Cardiac septum (tissue), 1 donor: ENCODE measurements around the gene MICU1. TPM values are rescaled to one million over a fixed set of nuclear protein-coding genes. Genes with fewer than 3 reads are reported as not detected.
"Not testable (repeated sequence)": the region's sequence is repeated elsewhere in the genome, so short reads cannot be mapped to it uniquely, and the experiment has no call there.

Experiments
- DNase-seq: peaks from one replicate; pipeline ENCODE4 v3.0.0-alpha.2; 2020; ENCODE audit warnings: low spot score
- intact Hi-C: fragments of 100-400 bp; cut with DNase I; formaldehyde crosslinking; loops from one replicate; pipeline ENCODE4 v1.14.0; 2022
- total RNA-seq: library from RNA; stranded (reverse); fragmentation: NEBNext Ultra II Directional; extraction: Animal tissue kit (Norgen Biotek cat#: 25700); gene quantifications from one replicate; pipeline ENCODE4 v1.2.1, GENCODE V29; 2021
- donor health status: DM: no; HTN: no; CAD: no.

MICU1 gene
- total RNA-seq, 1 donor from 2014 or later, result 43.2 TPM

GRCh38 chr10:72573079-72573478 is 52.8 kb downstream of the MICU1 start:
- intact Hi-C loops, result no loop called here
- no peak for DNase-seq

GRCh38 chr10:72567889-72568640 is 57.8 kb downstream of the MICU1 start:
- intact Hi-C loops, result no loop called here
- no peak for DNase-seq

GRCh38 chr10:72567421-72567820 is 58.5 kb downstream of the MICU1 start:
- intact Hi-C loops, result no loop called here
- no peak for DNase-seq

- intact Hi-C loops, result no loop called here
These were observed 61.3 kb downstream of the MICU1 start for GRCh38 chr10:72564596-72564995.

GRCh38 chr10:72563327-72563932 is 62.4 kb downstream of the MICU1 start:
- no peak for DNase-seq
- intact Hi-C loops, result no loop called here

More at GRCh38 chr10:72564596-72564995, 61.3 kb downstream of the MICU1 start:
- no peak for DNase-seq

- DNase-seq, result no peak
- intact Hi-C loops, result no loop called here
These were observed 64.1 kb downstream of the MICU1 start for GRCh38 chr10:72561745-72562166.

- intact Hi-C loops, result no loop called here
- no peak for DNase-seq
These were observed 68.5 kb downstream of the MICU1 start for GRCh38 chr10:72557362-72557761.

- intact Hi-C loops, result no loop called here
- DNase-seq, result no peak
These were observed 73.0 kb downstream of the MICU1 start for GRCh38 chr10:72552857-72553256.

GRCh38 chr10:72550239-72550638 is 75.6 kb downstream of the MICU1 start:
- no peak for DNase-seq
- intact Hi-C loops, result no loop called here

GRCh38 chr10:72545546-72545945 is 80.3 kb downstream of the MICU1 start:
- intact Hi-C loops, result no loop called here
- no peak for DNase-seq

- intact Hi-C loops, DNase-seq: not testable (repeated sequence)
These were observed 82.0 kb downstream of the MICU1 start for GRCh38 chr10:72543855-72544254.

GRCh38 chr10:72542396-72542815 is 83.5 kb downstream of the MICU1 start:
- intact Hi-C loops, result no loop called here
- DNase-seq, result no peak

GRCh38 chr10:72541337-72541736 is 84.5 kb downstream of the MICU1 start:
- intact Hi-C loops, result no loop called here
- no peak for DNase-seq

GRCh38 chr10:72540193-72540807 is 85.6 kb downstream of the MICU1 start:
- no peak for DNase-seq
- intact Hi-C loops, result no loop called here

GRCh38 chr10:72539137-72539536 is 86.7 kb downstream of the MICU1 start:
- no peak for DNase-seq
- intact Hi-C loops, result no loop called here

- intact Hi-C loops, result no loop called here
These were observed 100.2 kb downstream of the MICU1 start for GRCh38 chr10:72525689-72526088.

GRCh38 chr10:72525277-72525676 is 100.6 kb downstream of the MICU1 start:
- intact Hi-C loops, result no loop called here
- DNase-seq, result no peak

More at GRCh38 chr10:72525689-72526088, 100.2 kb downstream of the MICU1 start:
- DNase-seq, result no peak

GRCh38 chr10:72524489-72524888 is 101.4 kb downstream of the MICU1 start:
- no peak for DNase-seq
- intact Hi-C loops, result no loop called here

- intact Hi-C loops, result no loop called here
These were observed 101.9 kb downstream of the MICU1 start for GRCh38 chr10:72523932-72524396.

GRCh38 chr10:72523062-72523461 is 102.8 kb downstream of the MICU1 start:
- no peak for DNase-seq
- intact Hi-C loops, result no loop called here

More at GRCh38 chr10:72523932-72524396, 101.9 kb downstream of the MICU1 start:
- DNase-seq, result no peak

GRCh38 chr10:72517244-72517643 is 108.6 kb downstream of the MICU1 start:
- DNase-seq, result no peak
- intact Hi-C loops, result no loop called here
